ENCODE results near the gene PAPPA. TPM values are rescaled to one million over a fixed set of nuclear protein-coding genes. Genes with fewer than 3 reads are reported as not detected.

PAPPA gene
- total and polyA plus RNA-seq, 9 of the 15 experiments (the other 6 are each of a cell fraction or from before 2014, with no cell fraction given): 0.06 to 0.18 (median 0.11) TPM

- ChIA-PET POLR2A (interaction anchor here (0.6 to 1.4 kb wide), 3 partner anchors 9 to 245 kb away, joined by 3 to 6 read pairs (median 3); no protein-coding TSS in a partner anchor), CTCF (ENCODE audit: low intra/inter-chr PET ratio) (interaction anchor here (0.6 to 1.6 kb wide), 2 partner anchors 15 to 418 kb away, joined by 4 read pairs; no protein-coding TSS in a partner anchor)
- intact Hi-C loops (cut with micrococcal nuclease) (loop anchor here (1.0 to 5.0 kb wide), 2 partner anchors 338 to 494 kb away; no protein-coding TSS in a partner anchor), in situ Hi-C loops (cut with MboI) (loop anchor here (5.0 to 10.0 kb wide), 2 partner anchors 342 to 419 kb away; no protein-coding TSS in a partner anchor)
- Histone ChIP-seq H3K27ac (ENCODE audit: extremely low read depth, low read depth, low read length) (no peak overlapping the region), H3K4me3 (no peak overlapping the region), H3K36me3 (ENCODE audit: control insufficient read depth, insufficient read depth, low read length) (no peaks in the 10 kb centered on the region), H3K9me3 (replicated peaks; ENCODE audit: control insufficient read depth, insufficient read depth, low read depth, low read length) (no peaks in the 10 kb centered on the region), H2AFZ (ENCODE audit: low read depth, low read length) (no peak overlapping the region), H4K20me1 (replicated peaks; ENCODE audit: control insufficient read depth, insufficient read depth, low read length) (no peaks in the 10 kb centered on the region), H3K27me3 (ENCODE audit: control insufficient read depth in 2 of 2, insufficient read depth in 2 of 2, low read length in 2 of 2) (peaks cover 7 to 14% of the 10 kb centered on the region in 2 experiments; a peak in 4 of 5 replicates), H3K79me2 (ENCODE audit: control insufficient read depth, insufficient read depth, low read length) (no peaks in the 10 kb centered on the region), H3K4me1 (replicated peaks in 1 of 2; ENCODE audit: control insufficient read depth in 2 of 2, insufficient read depth in 2 of 2, low read length in 2 of 2) (peaks cover 0 to 10% of the 10 kb centered on the region in 2 experiments; a peak in 3 of 5 replicates), H3K9me1 (ENCODE audit: control insufficient read depth, insufficient read depth, low read length) (no peaks in the 10 kb centered on the region), H3K9ac (ENCODE audit: insufficient read depth in 1 of 2, low read depth in 2 of 2, low read length in 2 of 2) (no peak overlapping the region), H3K4me2 (ENCODE audit: insufficient read depth, low read length) (no peak overlapping the region)
- BruUV-seq (replicated peaks): no TSS peak
- TF ChIP-seq CBX8 (IDR thresholded peaks at IDR 0.05; ENCODE audit: borderline replicate concordance, extremely low read depth, low read depth, low read length, poor library complexity, severe bottlenecking): peak; percentile 52
- TF ChIP-seq ESRRA (IDR thresholded peaks at IDR 0.05; ENCODE audit: borderline replicate concordance, low read depth): no peak
- peak; percentile 90 for TF ChIP-seq ZNF512 (tag; IDR thresholded peaks at IDR 0.05)
- no peak for FAIRE-seq
- ATAC-seq: no peak
- no peak for DNase-seq (ENCODE audit: extremely low read depth in 1 of 4, low spot score in 3 of 4)
- 22% methylated on average over 7 of the region's 9 CpGs for WGBS (ENCODE audit: insufficient coverage, low coverage, missing lambda C conversion rate)
These were observed 438 bp upstream of the PAPPA start for GRCh38 chr9:116152941-116153764.
